Activated CD4-positive, alpha-beta T cell treated with anti-CD3 and anti-CD28 coated beads, Interleukin-2, amount 10 ng/mL, durations not matched to agents 24 days and 14 days (primary cell): Measurements from ENCODE around the gene TMEM179. TPM values are rescaled to one million over a fixed set of nuclear protein-coding genes. Genes with fewer than 3 reads are reported as not detected.
"Not testable (repeated sequence)": the region's sequence is repeated elsewhere in the genome, so short reads cannot be mapped to it uniquely, and the experiment has no call there.

Source experiments
- DNase-seq: peaks from one replicate; pipeline ENCODE4 v3.0.0; 2022
- H3K27ac Mint-ChIP-seq: one replicate; pipeline ENCODE4 v1.8.0; 2022; ENCODE audit warnings: mild to moderate bottlenecking, mixed read lengths
- H3K27me3 Mint-ChIP-seq: one replicate; pipeline ENCODE4 v1.8.0; 2022; ENCODE audit warnings: mixed read lengths
- H3K36me3 Mint-ChIP-seq: one replicate; pipeline ENCODE4 v1.8.0; 2022; ENCODE audit warnings: low read depth, mild to moderate bottlenecking, mixed read lengths
- H3K4me1 Mint-ChIP-seq: one replicate; pipeline ENCODE4 v1.8.0; 2021; ENCODE audit warnings: mixed read lengths
- H3K4me3 Mint-ChIP-seq: one replicate; pipeline ENCODE4 v1.8.0; 2022; ENCODE audit warnings: mild to moderate bottlenecking, moderate library complexity, mixed read lengths
- H3K9me3 Mint-ChIP-seq: one replicate; pipeline ENCODE4 v1.8.0; 2021; ENCODE audit warnings: mixed read lengths
- intact Hi-C: fragments of 100-400 bp; cut with micrococcal nuclease; formaldehyde crosslinking; loops from one replicate; pipeline ENCODE4 v1.15.1; 2023
- total RNA-seq: library from RNA; stranded (reverse); gene quantifications from 2 replicates; pipeline ENCODE4 v1.2.3, GENCODE V29; 2022

The TMEM179 gene
- total RNA-seq, 1 donor from 2014 or later, result 0.28 TPM

GRCh38 chr14:104581521-104581920, 23.1 kb downstream of the TMEM179 start:
- no peak overlapping the region for H3K27ac Mint-ChIP-seq
- no peak overlapping the region for H3K4me3 Mint-ChIP-seq
- H3K4me1 Mint-ChIP-seq, result no peaks in the 10 kb centered on the region
- intact Hi-C loops, result no loop called here
- no peak for DNase-seq
- H3K27me3 Mint-ChIP-seq, result no peaks in the 10 kb centered on the region
- no peaks in the 10 kb centered on the region for H3K9me3 Mint-ChIP-seq
- no peaks in the 10 kb centered on the region for H3K36me3 Mint-ChIP-seq

GRCh38 chr14:104580961-104581360, 23.6 kb downstream of the TMEM179 start:
- DNase-seq, result no peak
- Mint-ChIP-seq H3K27me3 (no peaks in the 10 kb centered on the region), H3K4me1 (no peaks in the 10 kb centered on the region), H3K27ac (no peak overlapping the region), H3K36me3 (no peaks in the 10 kb centered on the region), H3K9me3 (no peaks in the 10 kb centered on the region), H3K4me3 (no peak overlapping the region)
- intact Hi-C loops, result no loop called here

GRCh38 chr14:104579939-104580338, 24.6 kb downstream of the TMEM179 start:
- H3K4me1 Mint-ChIP-seq, intact Hi-C loops, H3K27me3 Mint-ChIP-seq, H3K9me3 Mint-ChIP-seq, H3K27ac Mint-ChIP-seq, H3K4me3 Mint-ChIP-seq, H3K36me3 Mint-ChIP-seq, DNase-seq: not testable (repeated sequence)

- DNase-seq, result no peak
- Mint-ChIP-seq H3K9me3 (no peaks in the 10 kb centered on the region), H3K27me3 (no peaks in the 10 kb centered on the region), H3K4me3 (no peak within 1 kb of the TSS), H3K27ac (no peak within 1 kb of the TSS), H3K4me1 (no peaks in the 10 kb centered on the region), H3K36me3 (no peaks in the 10 kb centered on the region)
- intact Hi-C loops, result no loop called here
These were observed 25.1 kb downstream of the TMEM179 start, which contains the start of gene C14orf180 for GRCh38 chr14:104579507-104579906. Gene C14orf180, plus strand, starts transcription at chr14:104579764. Its CDS starts 6,667 bp downstream, at chr14:104586431.

GRCh38 chr14:104578321-104578720, 26.3 kb downstream of the TMEM179 start:
- Mint-ChIP-seq H3K9me3 (no peaks in the 10 kb centered on the region), H3K27ac (no peak overlapping the region), H3K4me1 (no peaks in the 10 kb centered on the region), H3K27me3 (no peaks in the 10 kb centered on the region), H3K4me3 (no peak overlapping the region), H3K36me3 (no peaks in the 10 kb centered on the region)
- intact Hi-C loops, result no loop called here
- DNase-seq, result no peak

GRCh38 chr14:104577847-104578301, 26.7 kb downstream of the TMEM179 start:
- H3K4me3 Mint-ChIP-seq, result no peak overlapping the region
- H3K36me3 Mint-ChIP-seq, result no peaks in the 10 kb centered on the region
- no peaks in the 10 kb centered on the region for H3K9me3 Mint-ChIP-seq
- no peaks in the 10 kb centered on the region for H3K4me1 Mint-ChIP-seq
- no peak for DNase-seq
- intact Hi-C loops, result no loop called here
- no peak overlapping the region for H3K27ac Mint-ChIP-seq
- H3K27me3 Mint-ChIP-seq, result no peaks in the 10 kb centered on the region

- H3K4me1 Mint-ChIP-seq, result no peaks in the 10 kb centered on the region
- H3K27me3 Mint-ChIP-seq, result no peaks in the 10 kb centered on the region
- no peak overlapping the region for H3K27ac Mint-ChIP-seq
- H3K4me3 Mint-ChIP-seq, result no peak overlapping the region
- no peaks in the 10 kb centered on the region for H3K9me3 Mint-ChIP-seq
- no peak for DNase-seq
- intact Hi-C loops, result no loop called here
- no peaks in the 10 kb centered on the region for H3K36me3 Mint-ChIP-seq
These were observed 27.1 kb downstream of the TMEM179 start for GRCh38 chr14:104577426-104577825.

GRCh38 chr14:104576970-104577332, 27.6 kb downstream of the TMEM179 start:
- no peaks in the 10 kb centered on the region for H3K36me3 Mint-ChIP-seq
- intact Hi-C loops, result no loop called here

GRCh38 chr14:104576232-104576969, 28.2 kb downstream of the TMEM179 start:
- no peaks in the 10 kb centered on the region for H3K36me3 Mint-ChIP-seq
- intact Hi-C loops, result no loop called here
- H3K9me3 Mint-ChIP-seq, result no peaks in the 10 kb centered on the region
- no peak overlapping the region for H3K27ac Mint-ChIP-seq
- H3K4me1 Mint-ChIP-seq, result no peaks in the 10 kb centered on the region
- H3K27me3 Mint-ChIP-seq, result no peaks in the 10 kb centered on the region
- no peak overlapping the region for H3K4me3 Mint-ChIP-seq
- DNase-seq, result no peak

More at GRCh38 chr14:104576970-104577332, 27.6 kb downstream of the TMEM179 start:
- H3K9me3 Mint-ChIP-seq, result no peaks in the 10 kb centered on the region
- H3K4me1 Mint-ChIP-seq, result no peaks in the 10 kb centered on the region
- no peak overlapping the region for H3K4me3 Mint-ChIP-seq
- H3K27me3 Mint-ChIP-seq, result no peaks in the 10 kb centered on the region
- DNase-seq, result no peak
- H3K27ac Mint-ChIP-seq, result no peak overlapping the region

GRCh38 chr14:104574978-104575583, 29.5 kb downstream of the TMEM179 start:
- no peak for DNase-seq
- H3K4me1 Mint-ChIP-seq, result no peaks in the 10 kb centered on the region
- H3K9me3 Mint-ChIP-seq, result no peaks in the 10 kb centered on the region
- H3K27ac Mint-ChIP-seq, result no peak overlapping the region
- intact Hi-C loops, result no loop called here
- no peak overlapping the region for H3K4me3 Mint-ChIP-seq
- H3K27me3 Mint-ChIP-seq, result no peaks in the 10 kb centered on the region
- no peaks in the 10 kb centered on the region for H3K36me3 Mint-ChIP-seq

- DNase-seq, result no peak
- Mint-ChIP-seq H3K27me3 (no peaks in the 10 kb centered on the region), H3K27ac (no peak overlapping the region), H3K9me3 (no peaks in the 10 kb centered on the region), H3K4me1 (no peaks in the 10 kb centered on the region), H3K36me3 (no peaks in the 10 kb centered on the region), H3K4me3 (no peak overlapping the region)
- intact Hi-C loops, result no loop called here
These were observed 30.0 kb downstream of the TMEM179 start for GRCh38 chr14:104574536-104574935.

- intact Hi-C loops, result no loop called here
- H3K36me3 Mint-ChIP-seq, result no peaks in the 10 kb centered on the region
- no peaks in the 10 kb centered on the region for H3K4me1 Mint-ChIP-seq
- no peak overlapping the region for H3K27ac Mint-ChIP-seq
- H3K9me3 Mint-ChIP-seq, result no peaks in the 10 kb centered on the region
- H3K27me3 Mint-ChIP-seq, result no peaks in the 10 kb centered on the region
- no peak overlapping the region for H3K4me3 Mint-ChIP-seq
- DNase-seq, result no peak
These were observed 30.6 kb downstream of the TMEM179 start for GRCh38 chr14:104573930-104574329.

GRCh38 chr14:104572668-104573067, 31.9 kb downstream of the TMEM179 start:
- intact Hi-C loops, result no loop called here
- Mint-ChIP-seq H3K4me3 (no peak overlapping the region), H3K36me3 (no peaks in the 10 kb centered on the region), H3K9me3 (no peaks in the 10 kb centered on the region), H3K27ac (no peak overlapping the region), H3K4me1 (no peaks in the 10 kb centered on the region), H3K27me3 (no peaks in the 10 kb centered on the region)
- no peak for DNase-seq

GRCh38 chr14:104572024-104572626, 32.4 kb downstream of the TMEM179 start:
- H3K9me3 Mint-ChIP-seq, result no peaks in the 10 kb centered on the region
- no peak overlapping the region for H3K4me3 Mint-ChIP-seq
- no peaks in the 10 kb centered on the region for H3K4me1 Mint-ChIP-seq
- H3K27me3 Mint-ChIP-seq, result no peaks in the 10 kb centered on the region
- intact Hi-C loops, result no loop called here
- H3K27ac Mint-ChIP-seq, result no peak overlapping the region
- DNase-seq, result no peak
- H3K36me3 Mint-ChIP-seq, result no peaks in the 10 kb centered on the region
